PC-9 (cell line): ENCODE data around the gene CACNA1G. TPM values are rescaled to one million over a fixed set of nuclear protein-coding genes. Genes with fewer than 3 reads are reported as not detected.
A peak's percentile ranks its signal among the peaks of the same experiment; 100 is the strongest.

Experiments
- BruUV-seq: library from RNA; stranded (reverse); fragments of 400-500 nt; replicated peaks from 2 replicates; lab custom pipeline; 2021; lab: Mats Ljungman, UMichigan
- CTCF ChIA-PET: fragments of 300-600 bp; sonication (Branson Sonifier 250); formaldehyde crosslinking; loops from one replicate; lab custom pipeline; 2022; ENCODE audit warnings: antibody characterized with exemption; lab: Charles Lee
- POLR2A ChIA-PET: fragments of 300-600 bp; sonication (Branson Sonifier 250); formaldehyde crosslinking; loops from one replicate; lab custom pipeline; 2022; ENCODE audit warnings: antibody characterized with exemption; ENCODE audit not compliant: unreplicated experiment; lab: Charles Lee
- DNase-seq, 2 experiments: peaks; one replicate each; pipeline versions ENCODE4 v3.0.0 to v3.0.0-alpha.2; 2015 to 2022; ENCODE audit warnings: mixed read lengths in 1 of 2
- H2AFZ ChIP-seq: fragments of 200-600 bp; sonication (generic); 2 replicates; pipeline ENCODE4 v1.8.1; 2017; ENCODE audit warnings: antibody characterized with exemption
- H3F3A ChIP-seq: fragments of 200-600 bp; sonication (generic); 2 replicates; pipeline ENCODE4 v1.8.1; 2017; ENCODE audit warnings: antibody characterized with exemption, mild to moderate bottlenecking, low read depth; ENCODE audit not compliant: insufficient read depth
- H3K27ac ChIP-seq: fragments of 200-600 bp; sonication (generic); 2 replicates; pipeline ENCODE4 v1.6.1; 2016; ENCODE audit warnings: mixed run types
- H3K27me3 ChIP-seq: fragments of 200-600 bp; sonication (generic); 2 replicates; pipeline ENCODE4 v1.6.1; 2016; ENCODE audit warnings: low read depth, mixed run types; ENCODE audit not compliant: insufficient read depth
- H3K36me3 ChIP-seq: fragments of 200-600 bp; sonication (generic); 2 replicates; pipeline ENCODE4 v1.6.1; 2016; ENCODE audit warnings: low read depth, mixed run types
- H3K4me1 ChIP-seq: fragments of 200-600 bp; sonication (generic); replicated peaks from 2 replicates; pipeline ENCODE4 v1.6.1; 2016; ENCODE audit warnings: mixed run types; ENCODE audit not compliant: insufficient read depth
- H3K4me2 ChIP-seq: fragments of 200-600 bp; sonication (generic); 2 replicates; pipeline ENCODE4 v1.6.1; 2017; ENCODE audit warnings: mixed run types
- H3K4me3 ChIP-seq: fragments of 200-600 bp; sonication (generic); 2 replicates; pipeline ENCODE4 v1.6.1; 2016; ENCODE audit warnings: mixed run types
- H3K79me2 ChIP-seq: fragments of 200-600 bp; sonication (generic); 2 replicates; pipeline ENCODE4 v1.6.1; 2017; ENCODE audit warnings: low read depth, mixed run types
- H3K9me2 ChIP-seq: fragments of 200-600 bp; sonication (generic); 2 replicates; pipeline ENCODE4 v1.8.1; 2017; ENCODE audit warnings: mild to moderate bottlenecking; ENCODE audit not compliant: insufficient read depth
- H3K9me3 ChIP-seq: fragments of 200-600 bp; sonication (generic); 2 replicates; pipeline ENCODE4 v1.8.1; 2016; ENCODE audit warnings: low read depth; ENCODE audit not compliant: insufficient read depth
- H4K20me1 ChIP-seq: fragments of 200-600 bp; sonication (generic); 2 replicates; pipeline ENCODE4 v1.8.1; 2017; ENCODE audit not compliant: insufficient read depth
- CTCF ChIP-seq: fragments of 200-600 bp; sonication (generic); conservative IDR thresholded peaks from 2 replicates; pipeline ENCODE4 v1.6.1; 2017; ENCODE audit warnings: mixed run types, antibody characterized with exemption, mild to moderate bottlenecking, moderate library complexity
- EZH2 ChIP-seq: fragments of 200-600 bp; sonication (generic); IDR thresholded peaks from 2 replicates; pipeline ENCODE4 v1.8.0; 2017; ENCODE audit warnings: antibody characterized with exemption, low read depth
- intact Hi-C: fragments of 100-400 bp; cut with micrococcal nuclease; formaldehyde crosslinking; loops from one replicate; pipeline ENCODE4 v1.10.0; 2022; ENCODE audit not compliant: unreplicated experiment
- total RNA-seq: library from RNA; stranded (reverse); gene quantifications from 2 replicates; pipeline ENCODE4 v1.2.3, GENCODE V29; 2021

CACNA1G gene
- total RNA-seq, 1 experiment from 2014 or later: 0.46 TPM

- no TSS peak for BruUV-seq
- peak; percentile 81 to 92 for DNase-seq
- H2AFZ ChIP-seq: no peak overlapping the region
- peaks cover 32% of the 10 kb centered on the region; the same call in 1 of the 2 replicates for H3K79me2 ChIP-seq
- TF ChIP-seq CTCF: no peak
- no peak for TF ChIP-seq EZH2
- peak overlapping the region; percentile 73 for H3K4me2 ChIP-seq
- peaks cover 84% of the 10 kb centered on the region for H3F3A ChIP-seq
- H4K20me1 ChIP-seq: no peaks in the 10 kb centered on the region
- peak overlapping the region; percentile 97 for H3K27ac ChIP-seq
- H3K4me1 ChIP-seq: peaks cover 76% of the 10 kb centered on the region
- no peaks in the 10 kb centered on the region for H3K27me3 ChIP-seq
- H3K4me3 ChIP-seq: peak overlapping the region; percentile 39; the same call in 1 of the 2 replicates
- peaks cover 19% of the 10 kb centered on the region for H3K36me3 ChIP-seq
- no peaks in the 10 kb centered on the region for H3K9me3 ChIP-seq
- H3K9me2 ChIP-seq: no peaks in the 10 kb centered on the region
- ChIA-PET POLR2A (interaction anchor here (0.5 to 1.7 kb wide), 6 partner anchors 20 to 510 kb away, joined by 3 to 22 read pairs (median 5); no protein-coding TSS in a partner anchor), CTCF (interaction anchor here (0.5 to 3.2 kb wide), 3 partner anchors 19 to 460 kb away, joined by 4 to 33 read pairs (median 4); no protein-coding TSS in a partner anchor)
- intact Hi-C loops: loop anchor here (1.0 to 2.0 kb wide), 2 partner anchors 21 to 27 kb away; no protein-coding TSS in a partner anchor
These were observed 99.7 kb downstream of the CACNA1G start for GRCh38 chr17:50660042-50660886.

- no peaks in the 10 kb centered on the region for H3K27me3 ChIP-seq
- CTCF ChIA-PET: interaction anchor here (0.6 to 3.2 kb wide), 3 partner anchors 19 to 33 kb away, joined by 4 to 33 read pairs (median 4); no protein-coding TSS in a partner anchor
- POLR2A ChIA-PET: interaction anchor here (0.5 to 1.7 kb wide), 8 partner anchors 10 to 509 kb away, joined by 3 to 22 read pairs (median 5); no protein-coding TSS in a partner anchor
- peaks cover 90% of the 10 kb centered on the region for H3F3A ChIP-seq
- TF ChIP-seq CTCF (no peak; the same call in 1 of the 2 replicates), EZH2 (no peak)
- H4K20me1 ChIP-seq: no peaks in the 10 kb centered on the region
- peak overlapping the region; percentile 97 for H3K27ac ChIP-seq
- no peak overlapping the region for H2AFZ ChIP-seq
- no peaks in the 10 kb centered on the region for H3K9me2 ChIP-seq
- peak overlapping the region; percentile 73 for H3K4me2 ChIP-seq
- H3K79me2 ChIP-seq: peaks cover 32% of the 10 kb centered on the region; the same call in 1 of the 2 replicates
- intact Hi-C loops: loop anchor here (1.0 to 2.0 kb wide), 2 partner anchors 22 to 26 kb away; no protein-coding TSS in a partner anchor
- H3K4me1 ChIP-seq: peaks cover 76% of the 10 kb centered on the region
- H3K4me3 ChIP-seq: peak overlapping the region; percentile 39; the same call in 1 of the 2 replicates
- DNase-seq: no peak
- no peaks in the 10 kb centered on the region for H3K9me3 ChIP-seq
- BruUV-seq: TSS peak; percentile 66
- H3K36me3 ChIP-seq: peaks cover 20% of the 10 kb centered on the region
These were observed 100.4 kb downstream of the CACNA1G start for GRCh38 chr17:50660887-50661345.

GRCh38 chr17:50661348-50661747 lies 100.8 kb downstream of the CACNA1G start:
- ChIA-PET POLR2A (interaction anchor here (0.6 to 1.7 kb wide), 6 partner anchors 8 to 386 kb away, joined by 3 to 22 read pairs (median 5); no protein-coding TSS in a partner anchor), CTCF (interaction anchor here (0.5 to 3.2 kb wide), 5 partner anchors 12 to 182 kb away, joined by 3 to 33 read pairs (median 3); partner anchors contain the start of gene ANKRD40)
- peak overlapping the region; percentile 39; the same call in 1 of the 2 replicates for H3K4me3 ChIP-seq
- BruUV-seq: TSS peak; percentile 93
- peaks cover 21% of the 10 kb centered on the region for H3K36me3 ChIP-seq
- no peak overlapping the region for H2AFZ ChIP-seq
- H3K9me2 ChIP-seq: no peaks in the 10 kb centered on the region
- peaks cover 74% of the 10 kb centered on the region for H3K4me1 ChIP-seq
- DNase-seq: peak in 1 of 2 experiments; percentile 85
- H3K27me3 ChIP-seq: no peaks in the 10 kb centered on the region
- H3K4me2 ChIP-seq: peak overlapping the region; percentile 73
- no peaks in the 10 kb centered on the region for H4K20me1 ChIP-seq
- H3K9me3 ChIP-seq: no peaks in the 10 kb centered on the region
- TF ChIP-seq CTCF (no peak), EZH2 (no peak)
- peaks cover 31% of the 10 kb centered on the region; the same call in 1 of the 2 replicates for H3K79me2 ChIP-seq
- intact Hi-C loops: loop anchor here (2.0 kb wide), 1 partner anchor 25 kb away; no protein-coding TSS in a partner anchor
- peak overlapping the region; percentile 97 for H3K27ac ChIP-seq
- peaks cover 93% of the 10 kb centered on the region for H3F3A ChIP-seq
